ENCODE data around the gene UBE2E2. TPM values are rescaled to one million over a fixed set of nuclear protein-coding genes. Genes with fewer than 3 reads are reported as not detected.
A peak's percentile ranks its signal among the peaks of the same experiment; 100 is the strongest.

UBE2E2 gene
- total and polyA plus RNA-seq, 2 donors from 2014 or later, result 40.9 to 61.7 TPM

DNA sequence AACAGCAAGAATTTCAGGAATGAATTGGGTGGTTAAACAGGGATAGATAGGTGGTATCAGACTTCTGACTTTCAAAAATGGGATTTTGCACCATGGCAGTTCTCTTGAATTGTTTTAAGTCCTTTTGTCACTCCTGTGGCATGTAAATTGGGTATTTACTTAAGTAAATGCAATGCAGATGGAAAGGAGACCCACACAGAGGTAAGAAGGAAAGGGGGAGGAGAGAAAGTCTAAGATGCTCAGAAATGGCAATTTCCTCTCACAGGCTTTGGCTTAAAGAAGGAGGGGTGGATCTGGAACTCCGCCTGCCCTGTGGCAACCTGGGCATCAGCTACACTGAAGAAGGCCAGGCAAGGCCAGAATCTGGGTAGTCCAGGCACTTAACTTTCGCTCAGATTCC lies 405.5 kb downstream of the UBE2E2 start:
- H3K4me3 ChIP-seq (ENCODE audit: low read length in 3 of 3), result no peak overlapping the region
- TF ChIP-seq, protein P1, sequence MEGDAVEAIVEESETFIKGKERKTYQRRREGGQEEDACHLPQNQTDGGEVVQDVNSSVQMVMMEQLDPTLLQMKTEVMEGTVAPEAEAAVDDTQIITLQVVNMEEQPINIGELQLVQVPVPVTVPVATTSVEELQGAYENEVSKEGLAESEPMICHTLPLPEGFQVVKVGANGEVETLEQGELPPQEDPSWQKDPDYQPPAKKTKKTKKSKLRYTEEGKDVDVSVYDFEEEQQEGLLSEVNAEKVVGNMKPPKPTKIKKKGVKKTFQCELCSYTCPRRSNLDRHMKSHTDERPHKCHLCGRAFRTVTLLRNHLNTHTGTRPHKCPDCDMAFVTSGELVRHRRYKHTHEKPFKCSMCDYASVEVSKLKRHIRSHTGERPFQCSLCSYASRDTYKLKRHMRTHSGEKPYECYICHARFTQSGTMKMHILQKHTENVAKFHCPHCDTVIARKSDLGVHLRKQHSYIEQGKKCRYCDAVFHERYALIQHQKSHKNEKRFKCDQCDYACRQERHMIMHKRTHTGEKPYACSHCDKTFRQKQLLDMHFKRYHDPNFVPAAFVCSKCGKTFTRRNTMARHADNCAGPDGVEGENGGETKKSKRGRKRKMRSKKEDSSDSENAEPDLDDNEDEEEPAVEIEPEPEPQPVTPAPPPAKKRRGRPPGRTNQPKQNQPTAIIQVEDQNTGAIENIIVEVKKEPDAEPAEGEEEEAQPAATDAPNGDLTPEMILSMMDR (IDR thresholded peaks at IDR 0.05; ENCODE audit: borderline replicate concordance, extremely low read depth, insufficient read depth), result no peak
- H3K36me3 ChIP-seq (ENCODE audit: control insufficient read depth in 2 of 3, insufficient read depth in 3 of 3, low read length in 3 of 3), result no peaks in the 10 kb centered on the region
- intact Hi-C loops (cut with DNase I), result no loop called here
- FAIRE-seq, result no peak
- DNase-seq, result no peak
- H3K9ac ChIP-seq (ENCODE audit: low read length in 3 of 3), result no peak overlapping the region
- no peak overlapping the region for H3K27ac ChIP-seq (ENCODE audit: low read depth in 2 of 2, low read length in 2 of 2)
- no peaks in the 10 kb centered on the region for H3K9me3 ChIP-seq (ENCODE audit: control insufficient read depth in 2 of 3, insufficient read depth in 1 of 3, low read length in 3 of 3)
- H3K4me1 ChIP-seq (ENCODE audit: control insufficient read depth in 2 of 3, insufficient read depth in 2 of 3, low read depth in 1 of 3, low read length in 3 of 3), result peaks cover 0 to 2% (median 0%) of the 10 kb centered on the region in 3 donors
- H3K27me3 ChIP-seq (ENCODE audit: control insufficient read depth, insufficient read depth, low read length), result no peaks in the 10 kb centered on the region

DNA sequence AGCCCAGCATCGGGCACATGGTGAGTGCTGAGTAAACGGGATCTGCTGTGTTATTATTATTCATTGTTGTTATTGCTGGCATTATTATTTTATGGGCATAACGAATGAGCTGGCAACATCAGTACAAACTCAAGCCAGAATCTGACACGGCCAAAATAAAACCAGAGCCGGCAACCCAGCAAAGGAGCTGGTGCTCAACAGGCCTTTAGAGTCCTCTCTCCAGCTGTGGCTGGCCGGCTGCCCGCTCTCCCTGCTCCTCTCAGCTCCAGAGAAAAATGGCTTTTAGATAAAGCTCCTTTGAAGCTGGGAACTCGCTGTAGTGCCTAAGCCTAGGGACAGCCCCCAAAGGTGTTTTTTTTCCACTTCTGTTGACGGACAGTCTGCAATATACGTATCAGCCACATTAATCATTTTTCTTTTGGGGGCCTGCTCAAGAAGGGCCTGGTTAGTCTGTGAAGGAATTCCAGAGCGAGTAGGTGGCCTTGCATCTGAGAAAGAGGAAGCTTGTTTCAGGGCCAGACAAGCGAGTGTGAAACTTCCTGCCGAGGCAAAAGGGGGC lies 408.7 kb downstream of the UBE2E2 start:
- FAIRE-seq (no peak), DNase-seq (peak in 4 of 5 donors; percentile 24 to 87 (median 63))
- intact Hi-C loops (cut with DNase I), result no loop called here
- H3K4me3 ChIP-seq (ENCODE audit: low read length in 3 of 3), result no peak overlapping the region
- H3K27me3 ChIP-seq (ENCODE audit: control insufficient read depth, insufficient read depth, low read length), result no peaks in the 10 kb centered on the region
- H3K9ac ChIP-seq (ENCODE audit: low read length in 3 of 3), result no peak overlapping the region
- no peak overlapping the region for H3K27ac ChIP-seq (ENCODE audit: low read depth in 2 of 2, low read length in 2 of 2)
- H3K36me3 ChIP-seq (ENCODE audit: control insufficient read depth in 2 of 3, insufficient read depth in 3 of 3, low read length in 3 of 3), result no peaks in the 10 kb centered on the region
- TF ChIP-seq, protein P1 (IDR thresholded peaks at IDR 0.05; ENCODE audit: borderline replicate concordance, extremely low read depth, insufficient read depth), result no peak
- no peaks in the 10 kb centered on the region for H3K9me3 ChIP-seq (ENCODE audit: control insufficient read depth in 2 of 3, insufficient read depth in 1 of 3, low read length in 3 of 3)
- H3K4me1 ChIP-seq (ENCODE audit: control insufficient read depth in 2 of 3, insufficient read depth in 2 of 3, low read depth in 1 of 3, low read length in 3 of 3), result peaks cover 0 to 2% (median 0%) of the 10 kb centered on the region in 3 donors

DNA sequence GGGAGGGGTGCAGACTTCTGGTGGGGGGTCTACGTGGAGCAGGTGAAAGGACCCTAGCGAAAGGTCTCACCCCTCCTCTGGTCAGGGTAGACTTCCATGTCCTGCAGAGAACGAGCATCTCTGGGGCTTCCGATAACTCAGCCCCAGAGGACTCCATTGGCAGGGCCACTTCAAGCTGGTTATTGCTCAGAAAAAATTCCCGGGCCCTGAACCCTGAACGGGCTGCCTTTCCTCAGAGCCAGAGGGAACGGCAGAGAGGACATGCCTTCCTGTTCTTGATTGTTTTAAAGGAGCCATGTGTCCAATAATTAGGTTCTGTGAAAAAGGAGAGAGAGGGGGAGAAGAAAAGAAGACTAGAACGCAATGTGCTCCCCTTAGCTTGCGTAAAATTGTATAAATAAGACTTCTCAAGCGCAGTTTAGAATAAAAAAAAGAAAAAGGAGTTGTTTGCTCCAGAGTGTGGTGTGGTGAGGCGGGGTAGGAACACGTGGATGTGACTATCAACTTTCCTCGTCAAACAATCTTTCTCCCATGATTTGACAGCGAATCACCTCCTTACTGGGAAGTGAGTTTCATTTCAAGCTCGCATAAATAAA lies 409.3 kb downstream of the UBE2E2 start:
- H3K4me1 ChIP-seq (ENCODE audit: control insufficient read depth in 2 of 3, insufficient read depth in 2 of 3, low read depth in 1 of 3, low read length in 3 of 3), result peaks cover 0 to 2% (median 0%) of the 10 kb centered on the region in 3 donors
- H3K4me3 ChIP-seq (ENCODE audit: low read length in 3 of 3), result no peak overlapping the region
- H3K27ac ChIP-seq (ENCODE audit: low read depth in 2 of 2, low read length in 2 of 2), result no peak overlapping the region
- no peaks in the 10 kb centered on the region for H3K9me3 ChIP-seq (ENCODE audit: control insufficient read depth in 2 of 3, insufficient read depth in 1 of 3, low read length in 3 of 3)
- intact Hi-C loops (cut with DNase I), result no loop called here
- no peak overlapping the region for H3K9ac ChIP-seq (ENCODE audit: low read length in 3 of 3)
- DNase-seq, result no peak
- no peak for FAIRE-seq
- no peaks in the 10 kb centered on the region for H3K36me3 ChIP-seq (ENCODE audit: control insufficient read depth in 2 of 3, insufficient read depth in 3 of 3, low read length in 3 of 3)
- no peaks in the 10 kb centered on the region for H3K27me3 ChIP-seq (ENCODE audit: control insufficient read depth, insufficient read depth, low read length)
- TF ChIP-seq, protein P1 (IDR thresholded peaks at IDR 0.05; ENCODE audit: borderline replicate concordance, extremely low read depth, insufficient read depth), result no peak
